Measurements from ENCODE around the gene FLCN.
A peak's percentile ranks its signal among the peaks of the same experiment; 100 is the strongest.
"Not testable (repeated sequence)": the region's sequence is repeated elsewhere in the genome, so short reads cannot be mapped to it uniquely, and the experiment has no call there.

FLCN gene

GRCh38 chr17:17207998-17208397 lies 29.0 kb downstream of the FLCN start:
- no peak for DNase-seq

DNA sequence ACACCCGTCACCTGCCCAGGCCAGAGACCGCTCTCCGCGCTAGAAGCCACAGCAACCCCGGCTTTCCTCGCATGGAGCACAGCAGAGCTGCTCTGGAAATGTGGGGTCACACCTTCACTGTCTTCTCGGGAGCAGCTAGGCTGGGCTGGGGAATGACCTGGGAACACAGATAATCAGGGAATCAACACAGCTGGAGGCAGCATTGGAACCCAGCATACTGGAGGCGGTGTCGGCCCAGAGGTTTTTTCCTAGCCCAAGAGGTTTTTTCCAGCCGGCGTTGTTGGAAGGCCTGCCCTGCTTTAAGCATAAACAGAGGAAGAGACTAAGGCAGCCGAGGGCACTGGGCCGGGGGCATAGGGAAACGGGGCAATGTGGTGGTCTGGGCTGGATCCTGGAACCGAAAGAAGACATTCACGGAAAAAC lies 30.0 kb downstream of the FLCN start:
- no peak for DNase-seq

- DNase-seq, result peak; percentile 36 to 74
These were observed 30.6 kb downstream of the FLCN start, which contains the start of gene PLD6 for GRCh38 chr17:17206124-17206912. Gene PLD6 (minus strand): TSS chr17:17206333. CDS start chr17:17206286, 47 bp downstream.

GRCh38 chr17:17205368-17206123 lies 31.4 kb downstream of the FLCN start:
- peak; percentile 27 to 53 for DNase-seq

DNA sequence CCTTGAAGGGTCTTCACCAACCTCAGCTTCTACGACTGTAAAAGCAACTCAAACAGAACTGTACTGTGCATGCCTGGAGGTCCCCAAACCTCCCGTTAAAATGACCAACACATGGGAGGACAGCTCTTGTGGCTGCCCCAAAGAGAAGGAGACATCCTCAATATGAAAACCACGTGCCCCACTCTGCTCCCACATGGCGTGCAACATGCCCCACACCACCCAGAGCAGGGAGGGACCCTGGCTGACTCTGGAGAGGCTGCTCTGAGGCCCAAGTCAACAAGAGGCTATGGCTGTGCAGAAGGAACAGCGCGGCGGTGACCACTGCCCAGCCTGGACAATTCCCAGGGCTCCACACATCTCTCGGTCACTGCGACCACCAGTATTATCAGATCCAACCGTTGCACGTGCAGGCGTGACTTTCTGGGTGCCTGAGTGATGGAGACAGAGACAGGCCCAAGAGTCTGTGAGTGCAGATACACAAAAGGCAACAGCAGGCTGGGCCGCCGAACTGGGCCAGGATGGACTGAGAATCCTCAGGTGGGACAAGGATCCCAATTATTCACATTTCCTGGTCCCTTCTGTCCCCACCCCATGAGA lies 32.2 kb downstream of the FLCN start:
- DNase-seq, result no peak

- no peak for DNase-seq
These were observed 32.9 kb downstream of the FLCN start for GRCh38 chr17:17204041-17204591.

DNA sequence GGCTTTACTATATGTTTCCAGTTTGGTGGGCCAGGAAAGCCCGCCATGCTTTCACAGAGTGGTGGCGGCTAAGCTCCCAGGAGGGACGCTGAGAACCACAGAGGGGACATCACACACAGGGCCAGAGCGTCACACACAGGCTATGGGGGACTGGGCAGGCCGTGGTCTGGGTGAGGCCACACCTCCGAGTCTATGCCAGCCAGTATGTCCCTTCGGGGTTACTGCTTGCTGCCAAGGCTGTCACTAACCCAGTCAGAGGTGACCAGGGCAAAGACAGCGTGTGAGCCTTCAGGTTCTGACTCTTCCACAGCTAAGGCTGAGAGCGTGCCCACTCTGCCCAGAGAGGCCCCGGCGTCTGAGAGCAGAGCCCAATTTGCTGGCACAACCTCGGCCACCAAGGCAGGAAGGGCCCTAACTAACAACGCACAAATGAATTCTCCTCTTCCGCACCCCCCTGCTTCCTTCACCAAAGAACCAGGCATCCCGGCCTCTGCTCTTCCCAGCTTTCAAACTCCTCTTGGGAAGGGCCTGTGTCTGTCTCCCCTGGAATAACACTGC lies 33.7 kb downstream of the FLCN start:
- DNase-seq, result no peak

DNA sequence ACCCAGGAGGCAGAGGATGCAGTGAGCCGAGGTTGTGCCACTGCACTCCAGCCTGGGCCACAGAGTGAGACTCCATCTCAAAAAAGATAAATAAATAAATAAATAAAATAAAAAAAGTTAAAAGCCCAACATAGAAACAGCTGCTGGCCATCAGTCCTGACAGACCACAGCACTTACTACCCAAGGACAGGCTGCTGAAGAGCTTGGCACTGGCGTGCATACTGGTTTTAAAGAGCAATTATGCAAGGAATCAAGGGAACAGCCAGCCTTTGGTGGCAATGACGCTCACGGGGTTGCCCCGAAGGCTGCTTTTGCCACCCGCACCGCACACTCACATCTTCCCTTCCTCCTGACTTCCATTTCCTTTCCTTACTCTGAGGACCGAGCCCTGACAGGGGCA lies 35.1 kb downstream of the FLCN start:
- DNase-seq, result no peak

- DNase-seq, result no peak
These were observed 35.7 kb downstream of the FLCN start for GRCh38 chr17:17201271-17201670.

DNA sequence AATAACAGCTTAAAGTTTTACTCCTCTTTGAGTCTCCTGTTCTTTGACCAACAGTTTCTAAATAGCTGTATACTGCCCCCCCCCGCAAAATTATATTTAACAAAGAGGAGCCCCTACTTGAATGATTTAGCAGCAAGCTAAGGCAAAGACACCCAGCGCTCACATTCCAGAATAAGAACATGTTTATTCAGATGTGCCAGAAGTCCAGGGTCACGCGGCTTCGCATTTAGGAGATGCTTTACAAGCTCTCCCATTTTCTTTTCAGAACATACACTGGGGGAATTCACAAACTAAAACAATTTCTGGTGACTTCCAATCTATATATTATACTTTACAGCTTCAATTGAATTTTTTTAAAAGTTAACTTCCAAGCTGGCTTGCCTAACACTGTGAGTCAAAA lies 36.1 kb downstream of the FLCN start:
- no peak for DNase-seq

- no peak for DNase-seq
These were observed 36.7 kb downstream of the FLCN start for GRCh38 chr17:17200311-17200710.

DNA sequence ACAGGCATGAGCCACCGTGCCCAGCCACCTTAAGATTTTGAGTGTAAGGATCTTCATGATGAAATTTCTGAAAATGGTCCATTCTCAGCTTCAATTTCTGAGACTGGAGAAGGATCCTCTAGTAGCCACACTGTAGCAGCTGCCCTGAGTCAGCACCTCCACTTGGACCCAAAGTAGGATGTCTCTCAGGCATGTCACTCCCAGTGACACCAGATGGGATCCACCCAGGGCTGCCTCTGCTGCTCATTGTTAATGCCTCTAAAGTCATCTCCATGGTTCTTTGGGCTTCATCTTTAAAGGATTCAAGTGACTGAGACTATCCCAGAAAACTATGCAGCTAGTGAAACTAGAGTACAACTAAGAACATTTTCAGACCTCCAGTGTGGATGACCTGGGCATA lies 38.7 kb downstream of the FLCN start:
- no peak for DNase-seq

DNA sequence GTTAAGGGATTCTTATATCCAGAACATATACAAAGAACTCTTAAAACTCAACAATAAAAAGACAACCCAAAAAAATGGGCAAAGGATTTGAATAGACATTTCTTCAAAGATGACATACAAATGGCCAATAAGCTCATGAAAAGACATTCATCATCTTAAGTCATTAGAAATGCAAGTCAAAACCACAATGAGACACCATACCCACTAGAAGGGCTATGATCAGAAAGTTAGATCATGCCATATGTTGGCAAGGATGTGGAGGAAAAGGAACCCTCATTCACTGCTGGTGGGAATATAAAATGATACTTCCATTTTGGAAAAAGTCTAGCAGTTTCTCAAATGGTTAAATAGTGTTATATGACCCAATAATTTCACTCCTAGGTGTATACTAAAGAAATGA lies 40.2 kb downstream of the FLCN start:
- no peak for DNase-seq

GRCh38 chr17:17195466-17195865 lies 41.5 kb downstream of the FLCN start:
- not testable (repeated sequence) for DNase-seq

- DNase-seq, result no peak
These were observed 45.0 kb downstream of the FLCN start for GRCh38 chr17:17191961-17192381.

DNA sequence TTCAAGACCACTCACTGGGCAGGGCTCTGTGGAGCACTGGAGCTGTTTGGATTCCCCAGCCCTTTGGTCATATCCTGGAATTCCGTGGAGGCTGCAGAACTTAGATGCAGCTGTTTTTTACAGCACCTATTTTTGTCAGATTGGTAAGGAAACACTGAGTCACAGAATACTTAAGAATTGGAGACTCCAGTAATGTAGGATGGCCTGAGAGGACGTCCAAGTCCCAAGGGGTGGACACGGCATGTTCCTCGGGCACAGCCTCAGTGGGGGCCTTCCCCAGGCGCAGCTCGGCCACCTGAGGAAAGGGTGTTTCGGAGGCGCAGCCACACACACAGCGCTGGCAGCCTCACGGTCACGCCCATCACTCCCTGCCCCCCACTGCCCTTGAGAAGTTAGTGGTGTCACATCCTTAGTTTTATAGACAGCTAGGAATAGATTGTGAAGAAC lies 45.6 kb downstream of the FLCN start:
- no peak for DNase-seq

- no peak for DNase-seq
These were observed 46.8 kb downstream of the FLCN start for GRCh38 chr17:17190188-17190587.

GRCh38 chr17:17189559-17189958 lies 47.4 kb downstream of the FLCN start:
- DNase-seq, result no peak

GRCh38 chr17:17188586-17188985 lies 48.4 kb downstream of the FLCN start:
- no peak for DNase-seq

DNA sequence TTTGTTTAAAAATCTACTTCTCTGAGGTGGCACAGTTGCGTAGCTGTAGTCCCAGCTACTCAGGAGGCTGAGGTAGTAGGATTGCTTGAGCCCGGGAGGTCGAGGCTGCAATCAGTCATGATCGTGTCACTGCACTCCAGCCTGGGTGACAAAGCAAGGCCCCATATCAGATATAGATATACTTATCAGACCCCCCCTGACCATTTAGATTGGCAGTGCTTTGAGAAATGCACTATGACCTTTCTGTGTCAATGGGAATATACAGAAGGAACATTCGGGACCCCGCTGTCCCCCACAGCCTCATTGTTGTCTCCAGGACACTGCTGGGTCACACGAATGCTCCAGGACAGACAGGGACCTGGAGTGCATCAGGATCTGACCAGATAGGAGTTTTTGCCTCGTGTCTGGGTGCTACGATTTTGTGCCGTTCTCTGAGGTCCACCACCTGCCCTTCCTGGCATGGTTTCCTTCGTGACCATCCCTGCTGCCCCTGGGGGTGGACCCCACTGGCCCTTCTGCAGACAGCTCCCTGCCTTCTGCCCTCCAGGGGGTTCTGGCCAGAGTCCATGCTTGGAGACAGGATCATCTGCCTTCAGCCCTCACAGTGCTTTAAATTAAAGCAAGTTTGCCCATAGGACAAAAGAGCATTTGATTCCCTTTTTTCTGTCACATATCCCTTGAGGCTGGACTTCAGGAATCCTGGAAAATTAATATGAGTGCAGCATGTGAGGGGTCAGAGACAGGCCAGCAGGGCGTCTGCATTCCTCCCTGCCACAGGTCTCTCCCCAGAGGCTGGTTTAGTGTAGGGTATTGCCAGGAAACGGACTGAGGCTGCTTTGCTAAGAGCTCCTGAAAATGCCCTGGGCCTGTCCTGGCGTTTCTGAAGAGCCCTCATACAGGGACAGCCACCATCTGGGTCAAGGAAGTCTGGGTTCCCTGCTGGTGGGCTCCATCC lies 50.1 kb downstream of the FLCN start:
- DNase-seq, result no peak

- no peak for DNase-seq
These were observed 50.9 kb downstream of the FLCN start for GRCh38 chr17:17186051-17186450.
